Neutrophil (primary cell): ENCODE results near the gene PANK4.

Experiments used
- H3K27ac ChIP-seq: fragments of 200-600 bp; sonication (generic); 2 replicates; pipeline ENCODE4 v1.5.1; 2016; ENCODE audit warnings: mild to moderate bottlenecking, moderate library complexity
- H3K27me3 ChIP-seq: fragments of 200-600 bp; sonication (generic); 2 replicates; pipeline ENCODE4 v1.6.0; 2016; ENCODE audit warnings: mild to moderate bottlenecking
- H3K36me3 ChIP-seq: fragments of 200-600 bp; sonication (generic); 2 replicates; pipeline ENCODE4 v1.5.1; 2017
- H3K4me1 ChIP-seq, 2 experiments: fragments of 200-600 bp in 1 of 2; sonication (generic) in 1 of 2; 1 replicate in 1 of 2; 2 replicates in 1 of 2; pipeline versions ENCODE4 v1.5.1 to v1.6.1; 2013 to 2016; ENCODE audit warnings: low read depth in 1 of 2, low read length in 1 of 2, mild to moderate bottlenecking in 1 of 2, moderate library complexity in 1 of 2; ENCODE audit not compliant: control insufficient read depth in 1 of 2, insufficient read depth in 1 of 2
- H3K4me3 ChIP-seq, 2 experiments: fragments of 200-600 bp in 1 of 2; sonication (generic) in 1 of 2; 1 replicate in 1 of 2; 2 replicates in 1 of 2; pipeline ENCODE4 v1.5.1; 2013 to 2016; ENCODE audit warnings: low read depth in 1 of 2, low read length in 1 of 2, mild to moderate bottlenecking in 1 of 2, moderate library complexity in 1 of 2
- H3K9me3 ChIP-seq: fragments of 200-600 bp; sonication (generic); 2 replicates; pipeline ENCODE4 v1.5.1; 2016
- TF ChIP-seq, protein P1 (sequence below): fragments of 200-600 bp; sonication (generic); IDR thresholded peaks from 2 replicates; pipeline ENCODE4 v1.5.1; 2016; ENCODE audit warnings: antibody characterized with exemption

Gene PANK4

DNA sequence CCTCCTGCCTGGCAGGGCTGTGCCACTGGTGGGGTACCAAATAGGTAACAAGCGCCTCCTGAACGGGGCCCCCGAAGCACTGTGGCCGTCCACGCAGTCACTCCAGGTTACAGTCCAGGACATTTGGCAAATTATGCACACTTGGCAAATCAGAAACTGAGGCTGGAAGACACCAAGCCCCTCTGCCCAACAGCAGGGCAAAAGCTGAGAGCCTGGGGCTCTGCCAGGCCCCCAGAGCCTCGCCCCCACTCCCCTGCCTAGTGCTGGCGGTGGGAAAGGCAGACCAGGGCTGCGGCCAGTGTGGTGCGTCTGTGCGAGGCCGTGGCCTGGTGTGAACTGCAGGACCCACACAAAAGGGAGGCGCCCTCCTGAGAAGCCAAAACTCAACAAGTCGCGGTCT, 9.4 kb downstream of the PANK4 start:
- Histone ChIP-seq H3K4me3 (no peak overlapping the region), H3K36me3 (peaks cover 97% of the 10 kb centered on the region), H3K27me3 (no peaks in the 10 kb centered on the region), H3K4me1 (no peaks in the 10 kb centered on the region), H3K27ac (no peak overlapping the region), H3K9me3 (no peaks in the 10 kb centered on the region)
- TF ChIP-seq, protein P1, sequence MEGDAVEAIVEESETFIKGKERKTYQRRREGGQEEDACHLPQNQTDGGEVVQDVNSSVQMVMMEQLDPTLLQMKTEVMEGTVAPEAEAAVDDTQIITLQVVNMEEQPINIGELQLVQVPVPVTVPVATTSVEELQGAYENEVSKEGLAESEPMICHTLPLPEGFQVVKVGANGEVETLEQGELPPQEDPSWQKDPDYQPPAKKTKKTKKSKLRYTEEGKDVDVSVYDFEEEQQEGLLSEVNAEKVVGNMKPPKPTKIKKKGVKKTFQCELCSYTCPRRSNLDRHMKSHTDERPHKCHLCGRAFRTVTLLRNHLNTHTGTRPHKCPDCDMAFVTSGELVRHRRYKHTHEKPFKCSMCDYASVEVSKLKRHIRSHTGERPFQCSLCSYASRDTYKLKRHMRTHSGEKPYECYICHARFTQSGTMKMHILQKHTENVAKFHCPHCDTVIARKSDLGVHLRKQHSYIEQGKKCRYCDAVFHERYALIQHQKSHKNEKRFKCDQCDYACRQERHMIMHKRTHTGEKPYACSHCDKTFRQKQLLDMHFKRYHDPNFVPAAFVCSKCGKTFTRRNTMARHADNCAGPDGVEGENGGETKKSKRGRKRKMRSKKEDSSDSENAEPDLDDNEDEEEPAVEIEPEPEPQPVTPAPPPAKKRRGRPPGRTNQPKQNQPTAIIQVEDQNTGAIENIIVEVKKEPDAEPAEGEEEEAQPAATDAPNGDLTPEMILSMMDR: no peak

DNA sequence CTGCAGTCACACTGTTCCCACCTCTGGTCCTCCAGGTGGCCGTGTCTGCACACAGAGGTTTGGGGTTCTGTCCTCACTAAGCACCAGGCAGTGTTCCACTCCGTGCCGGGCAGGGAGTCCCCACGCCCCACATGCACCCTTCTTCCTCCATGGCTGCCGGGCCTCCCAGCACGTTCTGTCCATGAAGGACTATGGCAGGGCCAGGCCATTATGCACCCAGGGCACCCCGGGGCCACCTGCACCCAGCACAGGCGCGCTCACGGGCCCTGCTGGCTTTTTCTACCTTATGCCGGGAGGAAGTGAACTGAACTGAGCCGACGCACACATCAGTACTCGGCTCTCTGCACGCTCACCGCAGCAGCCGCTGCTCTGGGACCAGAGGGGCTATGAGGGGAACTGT, 10.3 kb downstream of the PANK4 start:
- Histone ChIP-seq H3K27me3 (no peaks in the 10 kb centered on the region), H3K9me3 (no peaks in the 10 kb centered on the region), H3K27ac (no peak overlapping the region), H3K36me3 (peaks cover 100% of the 10 kb centered on the region), H3K4me1 (no peaks in the 10 kb centered on the region), H3K4me3 (no peak overlapping the region)
- TF ChIP-seq, protein P1: no peak

DNA sequence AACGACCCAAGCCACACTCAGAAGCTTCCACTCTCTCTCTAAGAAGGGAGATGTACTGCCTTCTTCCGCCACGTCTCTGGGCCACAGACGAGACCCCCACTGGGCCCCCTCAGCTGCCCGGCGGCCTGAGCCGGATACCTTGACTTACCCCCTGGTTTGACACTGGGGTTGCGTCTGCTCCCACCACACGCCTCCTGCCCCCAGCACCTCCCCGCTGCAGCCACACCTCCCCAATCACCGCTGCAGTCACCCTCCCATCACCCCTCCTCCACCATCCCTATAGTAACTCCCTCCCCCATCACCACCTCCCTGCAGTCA, 10.7 kb downstream of the PANK4 start:
- H3K27ac ChIP-seq: no peak overlapping the region
- H3K27me3 ChIP-seq: no peaks in the 10 kb centered on the region
- no peaks in the 10 kb centered on the region for H3K9me3 ChIP-seq
- TF ChIP-seq, protein P1: no peak
- peaks cover 100% of the 10 kb centered on the region for H3K36me3 ChIP-seq
- no peak overlapping the region for H3K4me3 ChIP-seq
- H3K4me1 ChIP-seq: no peaks in the 10 kb centered on the region

DNA sequence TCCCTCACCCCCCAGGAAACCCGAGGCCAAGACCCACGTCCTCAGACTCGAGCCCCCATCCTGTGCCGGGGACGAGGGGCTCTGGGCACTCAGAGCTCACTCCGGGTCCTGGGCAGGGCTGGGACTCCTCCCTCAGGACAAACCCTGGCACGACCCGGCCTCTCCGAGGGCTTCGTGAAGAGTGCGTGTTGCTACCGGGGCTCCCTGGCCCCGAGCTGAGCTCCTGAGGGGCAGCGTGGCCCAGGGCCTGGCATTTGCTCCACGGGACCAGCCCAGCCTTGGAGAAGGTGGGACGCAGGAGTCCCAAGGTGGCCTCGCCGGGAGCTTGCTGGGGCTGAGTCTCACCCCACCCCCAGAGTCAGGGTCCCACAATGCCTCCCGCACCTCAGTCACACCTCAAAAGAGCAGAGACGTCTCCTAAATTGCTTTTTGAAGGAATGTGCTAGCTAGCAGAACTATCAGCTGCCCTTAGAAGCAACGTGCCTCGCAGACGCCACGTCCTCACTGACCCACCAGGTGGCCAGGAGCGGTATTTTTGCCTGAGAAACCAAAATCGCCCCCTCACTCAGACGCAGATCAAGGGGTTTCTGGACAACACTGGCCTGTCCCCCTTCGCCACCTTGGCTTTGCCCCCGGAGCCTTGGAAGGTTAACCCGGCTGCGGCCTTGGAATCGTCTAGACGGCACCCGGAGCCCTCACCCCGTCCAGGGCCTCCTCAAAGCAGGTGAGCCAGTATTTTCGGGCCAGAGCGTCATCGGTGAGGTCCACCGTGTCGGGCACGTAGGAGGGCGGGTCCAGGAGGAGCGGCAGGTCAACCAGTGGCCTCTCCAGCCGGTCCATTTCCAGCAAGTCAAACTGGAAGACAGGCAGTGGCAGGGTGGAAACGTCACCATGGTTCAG, 11.3 kb downstream of the PANK4 start:
- H3K9me3 ChIP-seq: no peaks in the 10 kb centered on the region
- TF ChIP-seq, protein P1: no peak
- H3K36me3 ChIP-seq: peaks cover 100% of the 10 kb centered on the region
- no peak overlapping the region for H3K27ac ChIP-seq
- no peaks in the 10 kb centered on the region for H3K4me1 ChIP-seq
- H3K27me3 ChIP-seq: no peaks in the 10 kb centered on the region
- no peak overlapping the region for H3K4me3 ChIP-seq

DNA sequence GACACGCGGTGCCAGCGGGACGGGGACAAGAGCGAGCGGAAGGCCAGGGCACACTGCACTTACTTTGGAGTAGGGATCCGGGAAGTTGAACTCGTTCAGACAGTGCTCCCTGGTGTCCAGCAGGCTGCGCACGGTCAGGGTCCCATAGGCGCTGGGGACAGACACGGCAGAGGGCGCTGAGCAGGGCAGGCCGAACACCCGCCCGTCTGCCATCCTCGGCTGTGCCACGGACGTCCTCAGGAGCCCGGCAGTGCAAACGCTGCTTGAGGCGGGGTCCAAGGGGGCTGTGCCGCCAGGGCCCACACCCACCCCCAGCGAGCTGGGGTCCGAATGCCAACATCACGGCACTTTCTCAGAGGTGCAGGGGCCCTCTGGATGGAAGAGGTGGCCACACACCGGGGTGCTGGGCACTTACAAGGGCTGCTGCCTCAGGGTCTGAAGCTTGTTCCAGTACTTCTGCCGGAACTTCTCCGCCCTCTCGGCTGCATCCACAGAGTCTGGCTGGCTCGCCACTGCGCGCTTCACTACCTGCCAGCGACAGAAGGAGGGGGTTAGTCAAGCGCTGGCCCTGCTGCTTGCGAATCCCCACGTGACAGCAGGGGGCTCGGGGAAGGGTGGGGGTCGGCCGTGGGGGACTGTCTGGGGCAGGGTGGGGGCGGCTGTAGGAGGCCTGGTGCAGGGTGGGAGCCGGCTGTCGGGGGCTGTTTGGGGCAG, 12.3 kb downstream of the PANK4 start:
- Histone ChIP-seq H3K27me3 (no peaks in the 10 kb centered on the region), H3K4me3 (no peak overlapping the region), H3K27ac (no peak overlapping the region), H3K36me3 (peaks cover 100% of the 10 kb centered on the region), H3K4me1 (no peaks in the 10 kb centered on the region), H3K9me3 (no peaks in the 10 kb centered on the region)
- TF ChIP-seq, protein P1: no peak
